Measurements from ENCODE around the gene CELA1.

CELA1 gene

GRCh38 chr12:51346581-51346980 lies at the start of gene CELA1:
Gene CELA1, minus strand, starts transcription at chr12:51346679. Its CDS starts 41 bp downstream, at chr12:51346638.
- Histone ChIP-seq H3K27me3 (replicated peaks) (no peaks in the 10 kb centered on the region), H3K27ac (no peak within 1 kb of the TSS), H3K4me3 (ENCODE audit: low read depth, low read length) (no peak within 1 kb of the TSS), H3K36me3 (replicated peaks) (no peaks in the 10 kb centered on the region)
- TF ChIP-seq CTCF (IDR thresholded peaks at IDR 0.05; ENCODE audit: low read depth, low read length, missing control alignments), result no peak
- in situ Hi-C loops (cut with HindIII; ENCODE audit: low pct_ligation_motif_present, low sequenced_read_pairs), result no loop called here
- DNase-seq, result no peak

- TF ChIP-seq CTCF (IDR thresholded peaks at IDR 0.05; ENCODE audit: low read depth, low read length, missing control alignments), result no peak
- in situ Hi-C loops (cut with HindIII; ENCODE audit: low pct_ligation_motif_present, low sequenced_read_pairs), result no loop called here
- no peak for DNase-seq
- Histone ChIP-seq H3K27ac (no peak overlapping the region), H3K36me3 (replicated peaks) (no peaks in the 10 kb centered on the region), H3K27me3 (replicated peaks) (no peaks in the 10 kb centered on the region), H3K4me3 (ENCODE audit: low read depth, low read length) (no peak overlapping the region)
These were observed 49.1 kb upstream of the CELA1 start for GRCh38 chr12:51395283-51396230.

- Histone ChIP-seq H3K27me3 (replicated peaks) (no peaks in the 10 kb centered on the region), H3K27ac (peak overlapping the region; percentile 17)
These were observed 47.4 kb upstream of the CELA1 start for GRCh38 chr12:51393676-51394545.

GRCh38 chr12:51392556-51393237 lies 46.2 kb upstream of the CELA1 start:
- peak overlapping the region; percentile 20 for H3K4me3 ChIP-seq (ENCODE audit: low read depth, low read length)
- H3K27me3 ChIP-seq (replicated peaks), result no peaks in the 10 kb centered on the region
- no peak overlapping the region for H3K27ac ChIP-seq
- H3K36me3 ChIP-seq (replicated peaks), result no peaks in the 10 kb centered on the region
- no peak for TF ChIP-seq CTCF (IDR thresholded peaks at IDR 0.05; ENCODE audit: low read depth, low read length, missing control alignments)
- in situ Hi-C loops (cut with HindIII; ENCODE audit: low pct_ligation_motif_present, low sequenced_read_pairs), result no loop called here
- DNase-seq, result no peak

More at GRCh38 chr12:51393676-51394545, 47.4 kb upstream of the CELA1 start:
- no peak for TF ChIP-seq CTCF (IDR thresholded peaks at IDR 0.05; ENCODE audit: low read depth, low read length, missing control alignments)
- Histone ChIP-seq H3K36me3 (replicated peaks) (no peaks in the 10 kb centered on the region), H3K4me3 (ENCODE audit: low read depth, low read length) (no peak overlapping the region)
- DNase-seq, result peak; percentile 67
- in situ Hi-C loops (cut with HindIII; ENCODE audit: low pct_ligation_motif_present, low sequenced_read_pairs), result no loop called here

GRCh38 chr12:51391283-51392123 lies 45.0 kb upstream of the CELA1 start, which contains the start of gene GALNT6:
Gene GALNT6, minus strand, starts transcription at chr12:51391406. Its CDS starts 11,625 bp downstream, at chr12:51379781.
- TF ChIP-seq CTCF (IDR thresholded peaks at IDR 0.05; ENCODE audit: low read depth, low read length, missing control alignments), result no peak
- no peak for DNase-seq
- Histone ChIP-seq H3K36me3 (replicated peaks) (no peaks in the 10 kb centered on the region), H3K27me3 (replicated peaks) (no peaks in the 10 kb centered on the region), H3K27ac (no peak within 1 kb of the TSS), H3K4me3 (ENCODE audit: low read depth, low read length) (peak within 1 kb of the TSS; percentile 61)
- in situ Hi-C loops (cut with HindIII; ENCODE audit: low pct_ligation_motif_present, low sequenced_read_pairs), result no loop called here
